K562 (cell line): Measurements from ENCODE around the gene EIPR1. TPM values are rescaled to one million over a fixed set of nuclear protein-coding genes. Genes with fewer than 3 reads are reported as not detected.

Experiments
- ATAC-seq: fragments of 200-7000 bp; cut with Tn5 transposase; 3 replicates; pipeline ENCODE4 v1.9.1; 2020; ENCODE audit warnings: moderate library complexity
- BruUV-seq: library from RNA; stranded (reverse); fragments of 400-500 nt; replicated peaks from 2 replicates; lab custom pipeline; 2021; lab: Mats Ljungman, UMichigan
- CTCF ChIA-PET: fragments of 300-600 bp; formaldehyde crosslinking; extraction: SDS; loops from one replicate; lab custom pipeline; 2021; ENCODE audit warnings: low intra/inter-chr PET ratio; lab: Yijun Ruan, JAX
- POLR2A ChIA-PET: fragments of 300-600, 350-650 bp; sonication (Branson Sonifier 250); formaldehyde crosslinking; extraction: SDS; loops from one replicate; lab custom pipeline; 2021; ENCODE audit warnings: antibody characterized with exemption, inconsistent platforms; lab: Yijun Ruan, JAX
- DNase-seq, 4 experiments: peaks; one replicate each; pipeline versions ENCODE4 v3.0.0 to v3.0.0-alpha.2; 2011 to 2018; ENCODE audit warnings: low spot score in 3 of 4, mixed read lengths in 3 of 4; ENCODE audit errors: extremely low read depth in 1 of 4
- FAIRE-seq: peaks from 2 replicates; lab custom pipeline; 2011; peaks lifted over from hg19 to GRCh38; lab: Jason Lieb, UNC
- H2AFZ ChIP-seq: 2 replicates; pipeline ENCODE4 v1.6.0; 2011; ENCODE audit warnings: low read depth, low read length, control low read depth, inconsistent platforms
- H3K27ac ChIP-seq: fragments of 200-600 bp; 3 replicates; pipeline ENCODE4 v1.8.0; 2011; ENCODE audit warnings: low read depth, mild to moderate bottlenecking, control low read depth, inconsistent platforms, low read length, moderate library complexity, mixed read lengths; ENCODE audit errors: extremely low read depth
- H3K27me3 ChIP-seq, 2 experiments: fragments of 300-600 bp in 1 of 2; 2 replicates in 1 of 2; 3 replicates in 1 of 2; pipeline versions ENCODE4 v1.6.0 to v1.8.0; 2011; ENCODE audit warnings: inconsistent platforms in 2 of 2, low read length in 2 of 2, mild to moderate bottlenecking in 1 of 2, mixed read lengths in 1 of 2, moderate library complexity in 1 of 2; ENCODE audit not compliant: control insufficient read depth in 2 of 2, insufficient read depth in 2 of 2
- H3K36me3 ChIP-seq: fragments of 300-600 bp; 3 replicates; pipeline ENCODE4 v1.8.0; 2011; ENCODE audit warnings: mild to moderate bottlenecking, low read length, inconsistent platforms; ENCODE audit not compliant: control insufficient read depth, insufficient read depth
- H3K4me1 ChIP-seq, 2 experiments: fragments of 200-600 bp in 1 of 2; replicated peaks in 1 of 2; 2 replicates in 1 of 2; 3 replicates in 1 of 2; pipeline versions ENCODE4 v1.5.1 to v1.8.0; 2011; ENCODE audit warnings: inconsistent platforms in 2 of 2, low read length in 2 of 2, mild to moderate bottlenecking in 1 of 2, mixed read lengths in 1 of 2, moderate library complexity in 1 of 2; ENCODE audit not compliant: control insufficient read depth in 2 of 2, insufficient read depth in 2 of 2
- H3K4me2 ChIP-seq: 2 replicates; pipeline ENCODE4 v1.6.1; 2011; ENCODE audit warnings: low read length, control low read depth, inconsistent platforms, mixed read lengths; ENCODE audit not compliant: insufficient read depth
- H3K4me3 ChIP-seq: fragments of 200-600 bp; sonication (generic), shearing (Covaris generic); 2 replicates; pipeline ENCODE4 v1.5.1; 2016; ENCODE audit warnings: control low read depth, inconsistent platforms
- H3K79me2 ChIP-seq: fragments of 200-600 bp; 3 replicates; pipeline ENCODE4 v1.8.0; 2011; ENCODE audit warnings: low read length, inconsistent platforms; ENCODE audit not compliant: control insufficient read depth, insufficient read depth
- H3K9ac ChIP-seq, 2 experiments: 2 replicates each; pipeline versions ENCODE4 v1.6.0 to v1.6.1; 2011; ENCODE audit warnings: low read depth in 2 of 2, low read length in 2 of 2, control low read depth in 1 of 2, inconsistent platforms in 1 of 2, mild to moderate bottlenecking in 1 of 2, mixed read lengths in 1 of 2; ENCODE audit not compliant: insufficient read depth in 1 of 2
- H3K9me1 ChIP-seq: one replicate; pipeline ENCODE4 v1.6.0; 2011; ENCODE audit warnings: inconsistent platforms, mild to moderate bottlenecking, low read length, moderate library complexity; ENCODE audit not compliant: control insufficient read depth, insufficient read depth
- H3K9me3 ChIP-seq: replicated peaks from 2 replicates; pipeline ENCODE4 v1.5.1; 2011; ENCODE audit warnings: low read depth, low read length, inconsistent platforms; ENCODE audit not compliant: control insufficient read depth, insufficient read depth
- H4K20me1 ChIP-seq: replicated peaks from 2 replicates; pipeline ENCODE4 v1.6.1; 2011; ENCODE audit warnings: low read length, inconsistent platforms, mixed read lengths; ENCODE audit not compliant: control insufficient read depth, insufficient read depth
- BRCA1 ChIP-seq, 2 experiments: fragments of 450-650 bp in 1 of 2; sonication (generic) in 1 of 2; formaldehyde crosslinking in 1 of 2; IDR thresholded peaks; 2 replicates each; pipeline versions ENCODE4 v1.5.0 to v1.6.1; 2017 to 2020; ENCODE audit warnings: mild to moderate bottlenecking in 1 of 2, missing genetic modification reagents in 1 of 2
- CHCHD3 ChIP-seq: fragments of 250-450 bp; sonication (Bioruptor Pico); IDR thresholded peaks from 2 replicates; pipeline ENCODE4 v2.1.2; 2022; ENCODE audit warnings: mild to moderate bottlenecking
- HDAC6 ChIP-seq: IDR thresholded peaks from 2 replicates; pipeline ENCODE4 v1.6.1; 2012; ENCODE audit warnings: low read depth, mild to moderate bottlenecking, control low read depth, inconsistent platforms, low read length, moderate library complexity
- HLTF ChIP-seq: fragments of 450-650 bp; IDR thresholded peaks from 2 replicates; pipeline ENCODE4 v1.6.1; 2016
- KLF1 ChIP-seq: fragments of 450-650 bp; IDR thresholded peaks from 2 replicates; pipeline ENCODE4 v1.6.1; 2016; ENCODE audit warnings: missing genetic modification characterization, missing compliant biosample characterization
- MLX ChIP-seq, 2 experiments: fragments of 450-650 bp in 1 of 2; sonication (generic) in 1 of 2; formaldehyde crosslinking; conservative IDR thresholded peaks; 2 replicates each; pipeline versions ENCODE4 v1.4.0 to v1.8.1; 2020 to 2022; ENCODE audit warnings: mild to moderate bottlenecking in 1 of 2, missing genetic modification reagents in 1 of 2
- NFE2 ChIP-seq: IDR thresholded peaks from 2 replicates; pipeline ENCODE4 v1.6.1; 2014; ENCODE audit warnings: antibody characterized with exemption, low read depth
- RFX1 ChIP-seq: fragments of 450-650 bp; IDR thresholded peaks from 2 replicates; pipeline ENCODE4 v1.6.1; 2016; ENCODE audit warnings: mild to moderate bottlenecking, moderate library complexity
- TAF7 ChIP-seq: fragments of 450-650 bp; IDR thresholded peaks from 2 replicates; pipeline ENCODE4 v1.6.1; 2016; ENCODE audit warnings: missing genetic modification characterization, missing compliant biosample characterization
- TEAD1 ChIP-seq, 2 experiments: fragments of 450-650 bp in 1 of 2; sonication (generic) in 1 of 2; formaldehyde crosslinking; IDR thresholded peaks; 2 replicates each; pipeline versions ENCODE4 v1.4.0 to v1.8.0; 2020 to 2022; ENCODE audit warnings: mild to moderate bottlenecking in 2 of 2, missing genetic modification reagents in 1 of 2
- WGBS: fragments of 100-300 bp; shearing (Covaris generic); methylation state at CpG from one replicate; pipeline ENCODE4 v1.1.6; 2016; ENCODE audit warnings: low coverage, mixed read lengths; ENCODE audit not compliant: insufficient coverage; ENCODE audit errors: missing lambda C conversion rate; 5-methylcytosine and 5-hydroxymethylcytosine counted together
- in situ Hi-C: fragments of 300-500 bp; cut with MboI; formaldehyde crosslinking; loops from 4 replicates; pipeline ENCODE4 v1.15.0; 2018; ENCODE audit warnings: inconsistent platforms, mixed read lengths
- intact Hi-C: fragments of 100-400 bp; cut with micrococcal nuclease; formaldehyde crosslinking; loops from 2 replicates; pipeline ENCODE4 v1.14.2; 2022
- polyA plus RNA-seq, 8 experiments: library from polyadenylated mRNA; depleted of rRNA in 4 of 8; stranded (reverse) in 5 of 8; unstranded in 3 of 8; fragments of >200 nt; fragmentation: Nextera tagmentation in 2 of 8; fragmentation: Illumina TruSeq in 1 of 8; extraction: Ambion mirVana in 2 of 8; extraction: Trizol in 1 of 8; gene quantifications; 2 replicates each; pipeline versions ENCODE4 v1.2.1 to v1.2.3, GENCODE V29; 2011 to 2014; ENCODE audit warnings: inconsistent platforms in 1 of 8, missing spikeins in 1 of 8
- total RNA-seq, 7 experiments: library from RNA; depleted of rRNA in 6 of 7; stranded (reverse); fragments of >200 nt in 6 of 7; fragmentation: Illumina TruSeq in 2 of 7; extraction: Trizol in 2 of 7; gene quantifications; 2 replicates each; pipeline versions ENCODE4 v1.2.1 to v1.2.3, GENCODE V29; 2011 to 2021; ENCODE audit warnings: low replicate concordance in 1 of 7
- TF ChIP-seq, protein P1 (sequence below): fragments of 450-650 bp; IDR thresholded peaks from 2 replicates; pipeline ENCODE4 v1.6.1; 2018; ENCODE audit not compliant: partially characterized antibody

EIPR1 gene
- total and polyA plus RNA-seq, 9 of the 15 experiments (the other 6 are each of a cell fraction or from before 2014, with no cell fraction given) = 19.9 to 54.4 (median 35.9) TPM

DNA sequence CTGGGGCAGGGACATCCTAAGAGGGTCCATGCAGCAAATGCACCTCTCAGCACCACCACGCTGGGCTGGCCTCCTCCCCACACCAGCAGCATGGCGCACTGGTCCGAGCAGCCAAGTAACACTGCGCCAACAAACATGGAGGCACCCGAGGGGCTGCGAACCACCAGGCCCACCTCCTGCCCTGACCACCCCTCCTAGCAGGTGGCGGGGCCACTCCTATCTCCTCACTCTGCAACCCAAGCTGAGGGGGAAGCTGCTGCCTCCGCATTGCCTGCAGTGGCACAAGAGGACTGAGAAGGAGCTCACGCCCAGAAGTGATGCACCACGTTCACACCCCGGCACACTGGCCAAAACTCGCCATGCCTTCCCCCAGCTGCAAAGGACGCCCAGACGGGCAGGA lies 94.4 kb downstream of the EIPR1 start (continued):
- TF ChIP-seq BRCA1 (IDR thresholded peaks at IDR 0.05) (no peak), BRCA1 (CRISPR knock-in tag; IDR thresholded peaks at IDR 0.05) (no peak), NFE2 (no peak)

- no peak for ATAC-seq
- intact Hi-C loops = no loop called here
- Histone ChIP-seq H3K9ac (no peak overlapping the region; a peak in 1 of 4 replicates), H2AFZ (no peak overlapping the region), H3K9me3 (no peaks in the 10 kb centered on the region; the same call in 1 of the 2 replicates), H3K36me3 (no peaks in the 10 kb centered on the region), H3K4me1 (peaks cover 0 to 10% of the 10 kb centered on the region in 2 experiments; a peak in 1 of 5 replicates), H3K4me2 (no peak overlapping the region), H3K27me3 (no peaks in the 10 kb centered on the region), H3K4me3 (no peak overlapping the region), H4K20me1 (0 out of 2 replicates have a peak, but pooled peaks cover 4% of the 10 kb centered on the region), H3K27ac (no peak overlapping the region), H3K79me2 (no peaks in the 10 kb centered on the region; the same call in 2 of the 3 replicates), H3K9me1 (peaks cover 3% of the 10 kb centered on the region)
- CTCF ChIA-PET = no interaction called here
- no TSS peak for BruUV-seq
- 85% methylated on average over 25 of the region's 36 CpGs for WGBS
- POLR2A ChIA-PET = no interaction called here
- DNase-seq = no peak
- FAIRE-seq = no peak
- in situ Hi-C loops = no loop called here
- no peak for TF ChIP-seq MLX (CRISPR knock-in tag; conservative IDR thresholded peaks at IDR 0.05)
- TF ChIP-seq HDAC6 = no peak
- no peak for TF ChIP-seq KLF1 (tag)
- TF ChIP-seq HLTF = no peak
- no peak for TF ChIP-seq TAF7 (tag)
- TF ChIP-seq TEAD1 (CRISPR knock-in tag; IDR thresholded peaks at IDR 0.05) = no peak
- no peak for TF ChIP-seq CHCHD3 (CRISPR knock-in tag)
- no peak for TF ChIP-seq RFX1
- TF ChIP-seq, protein P1, sequence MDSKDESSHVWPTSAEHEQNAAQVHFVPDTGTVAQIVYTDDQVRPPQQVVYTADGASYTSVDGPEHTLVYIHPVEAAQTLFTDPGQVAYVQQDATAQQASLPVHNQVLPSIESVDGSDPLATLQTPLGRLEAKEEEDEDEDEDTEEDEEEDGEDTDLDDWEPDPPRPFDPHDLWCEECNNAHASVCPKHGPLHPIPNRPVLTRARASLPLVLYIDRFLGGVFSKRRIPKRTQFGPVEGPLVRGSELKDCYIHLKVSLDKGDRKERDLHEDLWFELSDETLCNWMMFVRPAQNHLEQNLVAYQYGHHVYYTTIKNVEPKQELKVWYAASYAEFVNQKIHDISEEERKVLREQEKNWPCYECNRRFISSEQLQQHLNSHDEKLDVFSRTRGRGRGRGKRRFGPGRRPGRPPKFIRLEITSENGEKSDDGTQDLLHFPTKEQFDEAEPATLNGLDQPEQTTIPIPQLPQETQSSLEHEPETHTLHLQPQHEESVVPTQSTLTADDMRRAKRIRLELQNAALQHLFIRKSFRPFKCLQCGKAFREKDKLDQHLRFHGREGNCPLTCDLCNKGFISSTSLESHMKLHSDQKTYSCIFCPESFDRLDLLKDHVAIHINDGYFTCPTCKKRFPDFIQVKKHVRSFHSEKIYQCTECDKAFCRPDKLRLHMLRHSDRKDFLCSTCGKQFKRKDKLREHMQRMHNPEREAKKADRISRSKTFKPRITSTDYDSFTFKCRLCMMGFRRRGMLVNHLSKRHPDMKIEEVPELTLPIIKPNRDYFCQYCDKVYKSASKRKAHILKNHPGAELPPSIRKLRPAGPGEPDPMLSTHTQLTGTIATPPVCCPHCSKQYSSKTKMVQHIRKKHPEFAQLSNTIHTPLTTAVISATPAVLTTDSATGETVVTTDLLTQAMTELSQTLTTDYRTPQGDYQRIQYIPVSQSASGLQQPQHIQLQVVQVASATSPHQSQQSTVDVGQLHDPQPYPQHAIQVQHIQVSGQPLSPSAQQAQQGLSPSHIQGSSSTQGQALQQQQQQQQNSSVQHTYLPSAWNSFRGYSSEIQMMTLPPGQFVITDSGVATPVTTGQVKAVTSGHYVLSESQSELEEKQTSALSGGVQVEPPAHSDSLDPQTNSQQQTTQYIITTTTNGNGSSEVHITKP = no peak
Observed at GRCh38 chr2:3282056-3282998, 95.3 kb downstream of the EIPR1 start.
